Lung (tissue), 12 donors: ENCODE results near the gene BMAL1. TPM values are rescaled to one million over a fixed set of nuclear protein-coding genes. Genes with fewer than 3 reads are reported as not detected.
A peak's percentile ranks its signal among the peaks of the same experiment; 100 is the strongest.

Experiments
- ATAC-seq: fragments of 200-7000 bp; cut with Tn5 transposase; one replicate; pipeline ENCODE4 v1.9.1; 2020; ENCODE audit warnings: moderate number of reproducible peaks; ENCODE audit not compliant: insufficient read depth, low FRiP score
- DNase-seq, 3 donors: peaks; one replicate each; pipeline ENCODE4 v3.0.0-alpha.2; 2013 to 2017
- H3K27ac ChIP-seq, 2 donors: one replicate each; pipeline ENCODE4 v1.5.1; 2013; ENCODE audit warnings: mild to moderate bottlenecking in 2 of 2, moderate library complexity in 2 of 2, control low read depth in 1 of 2, inconsistent platforms in 1 of 2, low read depth in 1 of 2, low read length in 1 of 2
- H3K27me3 ChIP-seq, 3 donors: one replicate each; pipeline ENCODE4 v1.5.1; 2013; ENCODE audit warnings: low read length in 2 of 3; ENCODE audit not compliant: control insufficient read depth in 3 of 3, insufficient read depth in 3 of 3
- H3K36me3 ChIP-seq, 4 donors: one replicate each; pipeline ENCODE4 v1.5.1; 2013; ENCODE audit warnings: low read length in 4 of 4, mild to moderate bottlenecking in 1 of 4, moderate library complexity in 1 of 4; ENCODE audit not compliant: control insufficient read depth in 4 of 4, insufficient read depth in 4 of 4
- H3K4me1 ChIP-seq, 5 donors: one replicate each; pipeline ENCODE4 v1.5.1; 2013; ENCODE audit warnings: low read length in 5 of 5, mild to moderate bottlenecking in 2 of 5, moderate library complexity in 1 of 5; ENCODE audit not compliant: control insufficient read depth in 5 of 5, insufficient read depth in 5 of 5
- H3K4me3 ChIP-seq: one replicate; pipeline ENCODE4 v1.5.1; 2013; ENCODE audit warnings: mild to moderate bottlenecking, control low read depth, moderate library complexity
- H3K9ac ChIP-seq, 2 donors: one replicate each; pipeline ENCODE4 v1.5.1; 2013; ENCODE audit warnings: low read length in 2 of 2, control low read depth in 1 of 2; ENCODE audit not compliant: insufficient read depth in 1 of 2
- H3K9me3 ChIP-seq, 4 donors: one replicate each; pipeline ENCODE4 v1.5.1; 2013; ENCODE audit warnings: low read length in 3 of 4, mild to moderate bottlenecking in 1 of 4, moderate library complexity in 1 of 4; ENCODE audit not compliant: control insufficient read depth in 4 of 4, insufficient read depth in 3 of 4
- WGBS, 2 donors: extraction: QIAGEN DNeasy Blood & Tissue Kit; methylation state at CpG; one replicate each; pipeline ENCODE4 v1.1.7; 2013; 5-methylcytosine and 5-hydroxymethylcytosine counted together
- polyA plus RNA-seq, 2 donors: library from polyadenylated mRNA; stranded (reverse); fragments of 200-250 nt; gene quantifications; one replicate each; pipeline ENCODE4 v1.2.1, GENCODE V29; 2013
- total RNA-seq, 2 donors: library from RNA; depleted of rRNA in 1 of 2; stranded (reverse); fragments of >200 nt in 1 of 2; gene quantifications; one replicate each; pipeline ENCODE4 v1.2.1, GENCODE V29; 2014 to 2021
- TF ChIP-seq, protein P1 (sequence below): IDR thresholded peaks from 2 replicates; pipeline ENCODE4 v1.5.1; 2012; ENCODE audit warnings: mild to moderate bottlenecking; ENCODE audit errors: control extremely low read depth, extremely low read depth
- donor health status: control.
- donor health status: control.
- donor health status: Bipolar disorder and iron deficiency.
- donor health status: healthy.
- donor health status: DM: yes; HTN: yes; CAD: no.

Gene BMAL1
- total and polyA plus RNA-seq, 4 donors = 13.4 to 38.0 (median 26.2) TPM

DNA sequence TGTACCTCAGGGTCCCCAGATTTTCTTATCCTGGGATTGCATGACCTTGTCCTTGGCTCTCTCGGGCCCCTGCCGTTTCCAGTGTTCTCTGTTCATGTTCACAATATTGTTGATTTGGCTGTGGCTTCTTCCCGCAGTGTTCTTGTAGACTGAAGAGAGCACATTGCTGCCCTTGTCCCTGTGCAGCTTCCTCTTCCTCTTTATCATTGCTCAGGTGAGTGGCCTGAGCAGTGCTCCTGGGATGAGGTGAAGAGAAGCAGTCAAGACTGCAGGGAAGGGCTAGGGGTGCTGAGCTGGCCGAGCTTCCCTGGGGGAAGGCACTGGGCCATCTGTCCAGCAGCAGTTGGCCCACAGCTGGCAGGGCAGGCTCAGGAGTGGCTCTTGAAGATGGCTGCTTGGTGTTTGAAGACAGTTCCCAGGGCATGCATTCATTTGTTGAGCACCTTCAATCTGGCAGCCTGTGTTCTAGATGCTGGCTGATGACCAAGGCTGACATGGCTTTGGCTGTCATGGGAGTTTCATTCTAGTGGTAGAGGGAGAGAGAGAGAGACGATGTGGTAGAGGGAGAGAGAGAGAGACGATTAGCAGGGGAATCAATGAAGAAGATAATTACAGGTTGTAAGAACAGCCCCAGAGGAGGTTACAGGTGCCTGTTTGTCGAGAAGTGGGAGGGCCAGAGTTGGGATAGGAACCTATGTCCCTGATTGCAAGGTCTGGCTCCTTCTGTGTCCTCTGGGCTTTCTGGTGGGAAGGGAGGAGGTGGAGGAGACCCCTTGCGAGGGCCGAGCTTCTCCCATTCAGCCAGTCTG, 17.4 kb downstream of the BMAL1 start:
- Histone ChIP-seq H3K4me3 (no peak overlapping the region), H3K27me3 (no peaks in the 10 kb centered on the region), H3K9me3 (no peaks in the 10 kb centered on the region), H3K36me3 (no peaks in the 10 kb centered on the region), H3K4me1 (peaks cover 0 to 39% (median 0%) of the 10 kb centered on the region in 5 donors), H3K9ac (no peak overlapping the region), H3K27ac (no peak overlapping the region)
- 78 to 86% methylated on average over 9 of the region's 9 CpGs for WGBS, 2 donors
- TF ChIP-seq, protein P1, sequence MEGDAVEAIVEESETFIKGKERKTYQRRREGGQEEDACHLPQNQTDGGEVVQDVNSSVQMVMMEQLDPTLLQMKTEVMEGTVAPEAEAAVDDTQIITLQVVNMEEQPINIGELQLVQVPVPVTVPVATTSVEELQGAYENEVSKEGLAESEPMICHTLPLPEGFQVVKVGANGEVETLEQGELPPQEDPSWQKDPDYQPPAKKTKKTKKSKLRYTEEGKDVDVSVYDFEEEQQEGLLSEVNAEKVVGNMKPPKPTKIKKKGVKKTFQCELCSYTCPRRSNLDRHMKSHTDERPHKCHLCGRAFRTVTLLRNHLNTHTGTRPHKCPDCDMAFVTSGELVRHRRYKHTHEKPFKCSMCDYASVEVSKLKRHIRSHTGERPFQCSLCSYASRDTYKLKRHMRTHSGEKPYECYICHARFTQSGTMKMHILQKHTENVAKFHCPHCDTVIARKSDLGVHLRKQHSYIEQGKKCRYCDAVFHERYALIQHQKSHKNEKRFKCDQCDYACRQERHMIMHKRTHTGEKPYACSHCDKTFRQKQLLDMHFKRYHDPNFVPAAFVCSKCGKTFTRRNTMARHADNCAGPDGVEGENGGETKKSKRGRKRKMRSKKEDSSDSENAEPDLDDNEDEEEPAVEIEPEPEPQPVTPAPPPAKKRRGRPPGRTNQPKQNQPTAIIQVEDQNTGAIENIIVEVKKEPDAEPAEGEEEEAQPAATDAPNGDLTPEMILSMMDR = no peak
- DNase-seq (no peak), ATAC-seq (no peak)

DNA sequence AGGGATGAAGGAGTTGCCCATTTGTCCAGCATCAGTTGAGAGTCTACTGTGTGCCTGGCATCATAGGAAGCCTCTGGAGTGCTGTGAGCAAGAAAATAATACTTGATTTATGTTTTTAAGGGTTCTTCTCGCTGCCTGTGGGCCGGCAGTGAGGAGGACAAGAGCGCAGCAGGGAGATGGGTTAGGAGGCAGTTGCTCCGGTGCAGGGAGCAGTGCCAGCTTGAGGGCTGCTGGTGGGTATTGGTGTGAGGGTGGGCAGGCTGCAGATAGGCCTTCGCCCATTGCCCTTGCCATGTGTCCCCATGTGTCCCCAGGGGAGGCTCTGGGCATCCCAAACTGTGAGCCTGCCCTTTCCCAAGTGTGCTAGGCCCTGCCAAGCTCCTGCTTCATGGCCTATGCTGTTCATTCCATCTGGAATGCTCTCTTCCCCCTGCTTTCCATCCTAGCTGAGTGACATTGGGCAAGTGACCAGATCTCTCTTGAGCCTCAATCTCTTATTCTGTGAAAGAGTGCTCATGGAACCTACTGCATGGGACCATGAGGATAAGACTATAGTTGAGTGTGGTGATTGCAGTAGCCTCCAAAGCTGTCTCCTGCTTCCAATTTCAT, 19.8 kb downstream of the BMAL1 start:
- 94 to 96% methylated on average over 5 of the region's 5 CpGs for WGBS, 2 donors
- no peaks in the 10 kb centered on the region for H3K36me3 ChIP-seq
- no peak for DNase-seq
- H3K9me3 ChIP-seq = no peaks in the 10 kb centered on the region
- no peak for ATAC-seq
- H3K4me1 ChIP-seq = peaks cover 0 to 45% (median 0%) of the 10 kb centered on the region in 5 donors
- H3K9ac ChIP-seq = no peak overlapping the region
- TF ChIP-seq, protein P1 = no peak
- H3K27ac ChIP-seq = peak overlapping the region in 1 of 2 donors; percentile 59
- no peak overlapping the region for H3K4me3 ChIP-seq
- H3K27me3 ChIP-seq = no peaks in the 10 kb centered on the region

DNA sequence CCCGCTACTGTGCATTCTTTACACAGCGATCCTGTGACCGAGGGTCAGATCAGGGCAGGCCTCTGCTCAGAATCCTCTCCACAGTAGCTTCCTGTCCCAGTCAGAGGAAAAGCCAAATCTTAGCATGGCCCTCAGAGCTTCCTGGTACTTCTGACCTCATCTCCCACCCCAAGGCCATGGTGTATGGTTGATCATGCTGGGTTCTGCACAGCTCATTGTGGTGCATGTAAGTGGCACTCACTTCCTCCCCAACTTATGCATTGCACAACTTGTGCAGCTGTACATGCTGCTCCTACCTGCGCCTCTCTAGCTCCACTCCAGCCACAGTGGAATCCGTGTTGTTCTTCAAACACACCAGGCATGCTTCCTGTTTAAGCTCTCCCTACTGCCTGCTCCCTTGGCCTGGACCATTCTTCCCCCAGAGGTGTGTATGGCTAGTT, 20.3 kb downstream of the BMAL1 start:
- 25 to 32% methylated on average over 5 of the region's 5 CpGs for WGBS, 2 donors
- TF ChIP-seq, protein P1 = no peak
- Histone ChIP-seq H3K4me3 (no peak overlapping the region), H3K9me3 (no peaks in the 10 kb centered on the region), H3K27ac (peak overlapping the region in 1 of 2 donors; percentile 59), H3K9ac (no peak overlapping the region), H3K27me3 (no peaks in the 10 kb centered on the region), H3K4me1 (peaks cover 0 to 45% (median 0%) of the 10 kb centered on the region in 5 donors), H3K36me3 (no peaks in the 10 kb centered on the region)
- ATAC-seq = peak; percentile 67
- no peak for DNase-seq
